Activated naive CD8-positive, alpha-beta T cell treated with anti-CD3 and anti-CD28 coated beads, Interleukin-2, amount 10 ng/mL, durations not matched to agents 7 days and 5 days (primary cell): ENCODE data around the gene CAPN13. TPM values are rescaled to one million over a fixed set of nuclear protein-coding genes. Genes with fewer than 3 reads are reported as not detected.
A peak's percentile ranks its signal among the peaks of the same experiment; 100 is the strongest.

Experiments
- ATAC-seq: fragments of 150-1000 bp; cut with Tn5 transposase; one replicate; pipeline ENCODE4 v1.10.0; 2021; ENCODE audit warnings: low read depth, moderate library complexity
- POLR2A ChIA-PET: fragments of 350-600 bp; sonication (Branson Sonifier 250); formaldehyde crosslinking; loops from one replicate; lab custom pipeline; 2021; ENCODE audit warnings: antibody characterized with exemption; lab: Charles Lee
- DNase-seq: peaks from one replicate; pipeline ENCODE4 v3.0.0; 2021
- H3K27ac Mint-ChIP-seq: one replicate; pipeline ENCODE4 v1.8.0; 2022; ENCODE audit warnings: mild to moderate bottlenecking, mixed read lengths
- H3K27me3 Mint-ChIP-seq: one replicate; pipeline ENCODE4 v1.8.0; 2022; ENCODE audit warnings: mild to moderate bottlenecking, moderate library complexity, mixed read lengths
- H3K36me3 Mint-ChIP-seq: one replicate; pipeline ENCODE4 v1.8.0; 2021; ENCODE audit warnings: mild to moderate bottlenecking, mixed read lengths
- H3K4me1 Mint-ChIP-seq: one replicate; pipeline ENCODE4 v1.8.0; 2021; ENCODE audit warnings: mixed read lengths
- H3K4me3 Mint-ChIP-seq: one replicate; pipeline ENCODE4 v1.8.0; 2022; ENCODE audit warnings: mild to moderate bottlenecking, moderate library complexity, mixed read lengths
- H3K9me3 Mint-ChIP-seq: one replicate; pipeline ENCODE4 v1.8.0; 2021; ENCODE audit warnings: mixed read lengths
- total RNA-seq, 2 experiments: library from RNA; stranded (reverse); gene quantifications; one replicate each; pipeline ENCODE4 v1.2.3, GENCODE V29; 2021

CAPN13 gene
- total RNA-seq, 2 experiments from 2014 or later = not detected

DNA sequence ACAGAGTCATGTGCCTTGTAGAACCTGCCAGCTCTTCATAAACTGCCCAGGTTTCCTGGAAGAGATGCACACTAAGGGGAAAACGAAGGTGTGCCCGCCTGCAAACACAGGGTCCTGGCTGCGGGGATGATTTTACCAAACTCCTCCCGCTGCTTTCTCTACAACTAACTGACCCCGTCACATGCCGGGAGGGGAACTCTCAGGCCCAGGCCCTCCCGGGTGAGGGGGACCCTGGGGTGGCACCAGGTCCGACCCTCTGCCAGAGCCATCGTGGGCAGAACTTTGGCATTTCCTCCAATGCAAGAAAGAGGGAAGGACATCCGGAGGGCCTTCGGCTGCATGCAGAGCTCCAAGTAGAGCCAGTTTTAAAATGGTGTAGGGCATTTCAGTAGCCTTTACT, 28.6 kb downstream of the CAPN13 start:
- Mint-ChIP-seq H3K4me1 (no peaks in the 10 kb centered on the region), H3K4me3 (no peak overlapping the region)
- POLR2A ChIA-PET = no interaction called here

DNA sequence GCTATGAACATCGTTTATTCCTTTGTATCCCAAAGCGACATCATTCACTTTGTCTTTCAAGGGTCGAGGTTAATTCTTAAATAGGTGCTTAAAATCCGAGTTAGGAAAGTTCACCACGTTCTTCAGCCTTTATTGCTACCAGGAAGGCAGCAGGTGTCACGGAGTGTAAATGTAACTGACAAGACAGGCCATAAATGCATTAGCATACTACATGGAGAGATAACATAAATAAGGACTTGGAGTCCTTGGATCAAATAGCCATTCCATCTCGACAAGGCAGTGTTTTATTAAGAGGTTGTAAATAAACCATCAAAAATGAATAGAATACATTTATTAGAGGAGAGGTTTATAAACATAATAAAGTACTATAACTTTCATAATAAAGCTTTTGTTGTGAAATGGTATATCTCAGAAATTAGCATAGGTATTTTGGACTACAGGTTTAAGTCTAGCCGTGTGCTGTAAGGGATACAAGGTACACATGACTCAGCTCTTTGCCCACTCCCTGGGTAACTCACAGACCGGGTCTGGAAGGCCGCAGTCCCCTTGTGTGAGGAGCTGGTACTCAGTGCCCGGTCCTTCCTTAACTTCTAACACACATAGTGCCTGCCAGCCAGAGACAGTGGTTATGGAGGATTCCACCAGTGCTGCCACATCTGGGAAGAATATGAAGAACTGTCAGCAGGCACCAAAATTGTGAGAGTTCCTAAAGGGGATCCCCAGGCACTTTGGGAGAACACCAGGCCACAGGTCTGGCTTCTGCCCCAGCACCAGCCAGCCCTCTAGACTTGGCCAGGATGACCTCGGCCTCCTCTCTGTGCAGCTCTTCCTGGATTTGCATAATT, 29.4 kb downstream of the CAPN13 start:
- H3K27me3 Mint-ChIP-seq = peaks cover 10% of the 10 kb centered on the region
- no peaks in the 10 kb centered on the region for H3K4me1 Mint-ChIP-seq
- H3K27ac Mint-ChIP-seq = no peak overlapping the region
- H3K9me3 Mint-ChIP-seq = no peaks in the 10 kb centered on the region
- no peak overlapping the region for H3K4me3 Mint-ChIP-seq
- POLR2A ChIA-PET = no interaction called here
- no peak for ATAC-seq
- DNase-seq = no peak
- H3K36me3 Mint-ChIP-seq = no peaks in the 10 kb centered on the region

More for the DNA sequence above, 28.6 kb downstream of the CAPN13 start:
- ATAC-seq (no peak), DNase-seq (no peak)
- H3K9me3 Mint-ChIP-seq = no peaks in the 10 kb centered on the region
- H3K36me3 Mint-ChIP-seq = no peaks in the 10 kb centered on the region
- H3K27ac Mint-ChIP-seq = no peak overlapping the region
- peaks cover 10% of the 10 kb centered on the region for H3K27me3 Mint-ChIP-seq

DNA sequence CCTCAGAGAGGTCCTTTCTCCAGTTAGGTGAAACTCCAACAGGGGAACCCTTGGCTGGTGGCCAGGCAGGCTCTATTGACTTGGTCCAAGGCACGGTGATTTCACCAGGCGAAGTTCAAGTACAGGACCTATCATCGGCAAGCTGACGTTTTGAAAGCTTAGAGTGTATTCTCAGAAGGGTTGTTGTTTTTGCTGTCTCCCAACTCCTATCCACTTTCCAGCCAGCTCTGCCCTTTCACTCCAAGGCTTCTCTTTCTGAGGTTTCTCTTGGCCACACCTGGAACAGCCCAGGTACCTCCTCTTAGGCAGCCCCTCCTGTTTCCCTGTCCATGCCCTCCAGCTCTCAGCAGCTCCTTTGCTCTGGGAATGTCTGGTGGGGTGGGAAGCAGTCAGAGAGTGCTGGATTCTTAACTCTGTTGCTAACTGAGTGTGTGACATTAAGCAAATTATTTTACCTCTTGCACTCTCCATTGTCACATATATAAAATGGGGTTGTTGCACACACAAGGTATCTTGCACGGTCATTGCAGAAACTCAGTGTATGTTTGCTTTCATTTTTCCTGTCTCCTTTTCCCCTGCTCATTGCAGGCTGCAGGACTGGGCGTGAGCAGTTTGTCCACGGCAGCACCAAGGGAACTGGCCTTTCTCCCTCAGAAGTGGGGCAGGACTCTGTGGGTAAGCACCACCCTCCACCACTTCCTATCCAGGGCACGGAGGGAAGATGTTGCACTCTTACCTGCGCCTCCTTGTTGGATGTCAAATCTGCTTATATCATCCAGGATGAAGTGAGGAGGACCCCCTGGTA, 30.2 kb downstream of the CAPN13 start:
- Mint-ChIP-seq H3K4me1 (no peaks in the 10 kb centered on the region), H3K4me3 (no peak overlapping the region)

GRCh38 chr2:30775833-30776232, 31.4 kb downstream of the CAPN13 start:
- no peaks in the 10 kb centered on the region for H3K36me3 Mint-ChIP-seq
- H3K4me1 Mint-ChIP-seq = no peaks in the 10 kb centered on the region
- H3K4me3 Mint-ChIP-seq = no peak overlapping the region
- H3K27me3 Mint-ChIP-seq = peaks cover 10% of the 10 kb centered on the region
- ATAC-seq (no peak), DNase-seq (no peak)
- POLR2A ChIA-PET = no interaction called here
- H3K9me3 Mint-ChIP-seq = no peaks in the 10 kb centered on the region
- H3K27ac Mint-ChIP-seq = no peak overlapping the region

More for the DNA sequence above, 30.2 kb downstream of the CAPN13 start:
- Mint-ChIP-seq H3K36me3 (no peaks in the 10 kb centered on the region), H3K9me3 (no peaks in the 10 kb centered on the region), H3K27me3 (peaks cover 10% of the 10 kb centered on the region), H3K27ac (no peak overlapping the region)
- POLR2A ChIA-PET = no interaction called here
- ATAC-seq (no peak), DNase-seq (no peak)

- ATAC-seq (no peak), DNase-seq (no peak)
- Mint-ChIP-seq H3K4me3 (no peak overlapping the region), H3K27ac (no peak overlapping the region), H3K27me3 (peaks cover 14% of the 10 kb centered on the region), H3K36me3 (no peaks in the 10 kb centered on the region), H3K4me1 (no peaks in the 10 kb centered on the region), H3K9me3 (no peaks in the 10 kb centered on the region)
- POLR2A ChIA-PET = no interaction called here
These were observed 35.1 kb downstream of the CAPN13 start for GRCh38 chr2:30772021-30772705.

DNA sequence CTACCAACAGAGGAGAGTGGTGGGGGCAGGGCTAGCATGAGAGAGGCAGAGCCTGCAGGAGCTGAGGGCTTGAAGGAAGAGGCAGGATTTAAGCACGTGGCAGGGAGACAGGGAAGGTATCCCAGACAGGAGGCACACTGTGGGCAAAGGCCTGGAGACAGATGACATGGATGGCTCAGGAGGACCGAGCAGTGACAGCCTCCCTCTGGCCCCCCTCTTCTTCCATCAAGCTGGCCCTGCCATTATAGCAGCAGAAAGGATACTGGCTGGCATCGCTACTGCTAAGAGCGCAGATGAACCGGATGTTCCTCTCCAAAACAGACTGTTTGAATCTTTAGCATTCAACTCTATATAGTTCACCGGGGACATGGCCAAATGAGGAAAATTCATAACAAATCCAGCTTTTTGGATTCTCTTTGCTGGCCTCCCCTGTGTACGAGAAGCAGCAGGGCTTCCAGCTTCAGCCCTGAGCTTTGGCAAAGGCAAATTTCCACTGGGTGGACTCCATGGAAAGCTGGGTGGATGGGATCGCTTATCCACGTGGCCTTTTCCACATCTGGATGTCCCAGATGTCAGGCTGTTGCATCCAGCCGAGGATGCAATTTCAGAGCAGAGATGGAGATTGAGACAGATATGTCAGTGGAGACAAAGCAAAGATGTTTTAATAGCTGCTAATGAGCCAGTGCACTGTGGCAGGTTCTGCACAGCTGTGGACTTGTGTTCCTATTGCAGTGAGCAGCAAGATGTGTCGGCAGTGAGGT, 36.2 kb downstream of the CAPN13 start:
- no peaks in the 10 kb centered on the region for H3K36me3 Mint-ChIP-seq
- no peak overlapping the region for H3K27ac Mint-ChIP-seq
- no peaks in the 10 kb centered on the region for H3K9me3 Mint-ChIP-seq
- peaks cover 14% of the 10 kb centered on the region for H3K27me3 Mint-ChIP-seq
- ATAC-seq (no peak), DNase-seq (no peak)
- peaks cover 2% of the 10 kb centered on the region for H3K4me1 Mint-ChIP-seq
- no peak overlapping the region for H3K4me3 Mint-ChIP-seq
- POLR2A ChIA-PET = no interaction called here

GRCh38 chr2:30769891-30770462, 37.3 kb downstream of the CAPN13 start:
- Mint-ChIP-seq H3K9me3 (no peaks in the 10 kb centered on the region), H3K36me3 (no peaks in the 10 kb centered on the region), H3K27ac (no peak overlapping the region), H3K27me3 (peaks cover 14% of the 10 kb centered on the region), H3K4me1 (peaks cover 2% of the 10 kb centered on the region), H3K4me3 (no peak overlapping the region)
- ATAC-seq (no peak), DNase-seq (no peak)
- POLR2A ChIA-PET = no interaction called here

DNA sequence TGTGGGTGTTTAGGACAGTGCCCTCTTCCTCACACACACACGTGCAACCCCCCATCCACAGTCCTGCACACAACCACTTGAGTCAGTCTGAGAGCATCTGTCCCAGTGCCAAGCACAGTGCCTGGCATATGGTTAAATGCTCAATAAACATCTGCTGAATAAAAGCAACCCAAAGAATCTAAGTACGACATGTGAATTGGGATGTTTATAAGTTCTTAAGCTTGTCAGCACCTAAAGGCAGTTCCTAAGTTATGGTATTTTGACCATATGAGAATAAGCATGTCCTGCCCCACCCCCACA, 37.8 kb downstream of the CAPN13 start:
- Mint-ChIP-seq H3K27ac (no peak overlapping the region), H3K4me1 (peaks cover 2% of the 10 kb centered on the region), H3K36me3 (no peaks in the 10 kb centered on the region), H3K4me3 (no peak overlapping the region), H3K9me3 (no peaks in the 10 kb centered on the region), H3K27me3 (peaks cover 10% of the 10 kb centered on the region)
- ATAC-seq = no peak
- POLR2A ChIA-PET = no interaction called here
- DNase-seq = no peak

DNA sequence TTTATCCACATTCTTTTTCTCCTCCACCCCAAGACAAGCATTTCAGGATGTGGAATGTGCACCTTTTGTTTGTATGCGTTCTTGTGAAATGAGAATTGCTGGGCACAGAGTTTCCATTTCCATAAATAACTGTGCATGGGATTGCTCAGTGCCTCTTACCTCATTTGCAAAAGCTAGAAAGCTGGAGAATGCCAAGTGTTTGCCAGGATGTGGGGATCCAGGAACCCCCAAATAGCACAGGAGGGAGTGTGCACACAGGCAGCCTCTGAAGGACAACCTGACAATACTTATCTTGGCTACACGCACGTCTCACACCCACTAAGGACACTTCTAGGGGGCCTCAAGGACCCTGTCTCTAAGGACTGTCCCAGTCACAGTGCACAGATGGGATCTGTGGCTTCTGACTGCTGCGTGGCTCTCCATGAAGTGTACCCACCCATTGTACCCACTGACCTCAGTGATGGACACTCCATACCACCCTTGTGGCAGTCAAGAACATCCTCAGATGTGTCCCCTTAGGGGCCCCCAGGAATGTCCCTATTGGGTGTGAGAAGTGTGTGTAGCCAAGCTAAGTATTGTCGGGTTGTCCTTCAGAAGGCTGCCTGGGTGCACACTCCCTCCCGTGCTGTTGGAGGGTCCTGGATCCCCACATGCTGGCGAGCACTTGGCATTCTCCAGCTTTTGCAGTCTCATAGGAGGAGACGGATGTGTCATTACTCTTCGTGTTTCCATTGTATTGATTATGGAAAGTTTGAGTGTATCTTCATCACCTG, 38.4 kb downstream of the CAPN13 start:
- peak overlapping the region; percentile 32 for H3K27ac Mint-ChIP-seq
- no peak overlapping the region for H3K4me3 Mint-ChIP-seq
- POLR2A ChIA-PET = no interaction called here
- DNase-seq (no peak), ATAC-seq (no peak)
- H3K9me3 Mint-ChIP-seq = no peaks in the 10 kb centered on the region
- H3K4me1 Mint-ChIP-seq = peaks cover 2% of the 10 kb centered on the region
- H3K27me3 Mint-ChIP-seq = peaks cover 5% of the 10 kb centered on the region
- H3K36me3 Mint-ChIP-seq = no peaks in the 10 kb centered on the region

DNA sequence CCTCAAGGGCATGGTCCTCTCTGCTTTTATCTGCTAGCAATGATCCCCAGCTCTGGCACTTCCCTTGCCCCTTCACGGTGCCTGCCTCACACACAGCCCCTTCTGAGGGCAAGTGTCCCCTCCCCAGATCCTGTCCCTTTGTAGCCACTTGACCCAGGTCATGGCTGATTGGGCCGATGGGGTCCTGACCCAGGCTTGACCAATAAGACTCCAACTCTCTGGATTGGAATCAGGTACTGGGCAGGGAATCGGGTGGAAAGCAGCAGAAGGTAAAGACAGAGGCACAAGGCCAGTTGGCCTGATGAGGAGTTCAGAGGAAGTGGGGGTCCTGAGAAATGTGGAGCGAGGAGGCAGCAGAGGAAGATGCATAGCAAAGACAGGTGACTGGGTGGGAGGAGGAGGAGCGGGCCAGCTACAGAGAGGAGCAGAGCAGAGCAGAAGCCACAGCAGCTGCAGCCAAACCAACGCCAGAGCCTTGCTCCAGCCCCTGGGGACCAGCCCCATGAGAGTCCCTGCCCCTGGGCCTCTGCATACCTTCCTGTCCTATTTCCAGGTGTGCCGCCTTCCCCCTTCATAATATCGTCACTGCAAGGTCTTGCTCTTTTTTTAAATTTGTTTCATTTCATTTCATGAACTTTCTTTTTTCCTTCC, 39.1 kb downstream of the CAPN13 start:
- POLR2A ChIA-PET = no interaction called here
- no peaks in the 10 kb centered on the region for H3K36me3 Mint-ChIP-seq
- peaks cover 5% of the 10 kb centered on the region for H3K27me3 Mint-ChIP-seq
- ATAC-seq (no peak), DNase-seq (no peak)
- H3K4me3 Mint-ChIP-seq = no peak overlapping the region
- peak overlapping the region; percentile 32 for H3K27ac Mint-ChIP-seq
- no peaks in the 10 kb centered on the region for H3K9me3 Mint-ChIP-seq
- H3K4me1 Mint-ChIP-seq = peaks cover 2% of the 10 kb centered on the region

DNA sequence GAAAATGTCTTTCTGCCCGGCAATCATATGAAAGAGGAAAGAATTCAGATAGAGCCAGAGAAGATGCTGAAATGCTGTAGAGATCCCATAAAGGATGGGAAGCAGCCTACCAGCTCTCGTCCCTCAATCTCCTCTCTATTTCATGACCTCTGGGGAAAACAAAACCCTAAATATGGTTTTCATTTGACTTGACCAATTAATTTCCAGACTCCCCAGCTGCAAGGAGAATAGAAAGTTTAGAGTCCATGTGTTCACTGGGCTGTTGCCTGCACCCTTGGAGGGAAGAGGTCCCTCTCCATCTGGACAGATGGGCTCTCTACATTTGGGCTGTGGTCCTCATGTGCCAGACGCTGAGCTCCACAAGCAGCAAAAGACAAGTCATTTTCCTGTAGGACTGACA, 40.6 kb downstream of the CAPN13 start:
- Mint-ChIP-seq H3K4me1 (peaks cover 2% of the 10 kb centered on the region), H3K36me3 (no peaks in the 10 kb centered on the region), H3K4me3 (no peak overlapping the region), H3K9me3 (no peaks in the 10 kb centered on the region), H3K27me3 (peaks cover 5% of the 10 kb centered on the region), H3K27ac (no peak overlapping the region)
- POLR2A ChIA-PET = no interaction called here
- ATAC-seq = no peak
- DNase-seq = no peak

DNA sequence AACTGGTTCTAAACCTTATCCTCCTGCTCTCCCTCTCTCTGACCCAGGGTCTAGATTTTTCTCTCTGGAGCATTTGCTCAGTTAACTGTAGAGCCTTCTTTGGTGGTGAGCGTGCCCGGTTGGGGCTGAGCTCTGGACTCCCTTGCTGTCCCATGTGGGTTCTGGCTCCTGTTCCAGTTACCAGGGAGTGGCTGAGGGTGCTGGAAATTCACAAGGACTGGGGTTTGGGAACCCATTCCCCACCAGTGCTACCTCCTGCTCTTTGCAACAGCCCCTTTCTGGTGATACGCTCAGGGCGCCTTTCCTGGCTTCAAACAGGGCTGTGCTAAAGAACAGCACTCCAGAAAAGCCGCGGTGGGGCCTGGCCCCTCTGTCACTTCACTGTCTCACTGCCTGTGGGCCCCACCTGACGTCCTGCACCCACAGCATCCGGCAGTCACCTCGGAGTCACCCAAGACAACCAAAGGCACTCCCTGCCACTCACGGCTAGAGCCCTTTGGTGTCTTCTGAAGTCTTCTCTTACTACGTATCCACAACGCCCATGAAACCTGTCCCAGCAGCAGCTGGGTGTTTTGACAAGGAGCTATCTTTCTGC, 41.3 kb downstream of the CAPN13 start:
- Mint-ChIP-seq H3K27me3 (peaks cover 5% of the 10 kb centered on the region), H3K36me3 (no peaks in the 10 kb centered on the region), H3K4me3 (no peak overlapping the region), H3K27ac (no peak overlapping the region), H3K4me1 (peaks cover 2% of the 10 kb centered on the region), H3K9me3 (no peaks in the 10 kb centered on the region)
- POLR2A ChIA-PET = no interaction called here
- DNase-seq (no peak), ATAC-seq (no peak)
